NB4 (cell line): Measurements from ENCODE around the gene RPL36.

Experiments used
- DNase-seq: peaks from one replicate; pipeline ENCODE4 v3.0.0; 2010; ENCODE audit warnings: low read depth
- H3K4me3 ChIP-seq: one replicate; pipeline ENCODE4 v1.5.1; 2011; ENCODE audit warnings: mild to moderate bottlenecking, low read depth, low read length, moderate library complexity
- MYC ChIP-seq: IDR thresholded peaks from 2 replicates; pipeline ENCODE4 v1.6.1; 2011; ENCODE audit warnings: low read depth, low read length
- POLR2A ChIP-seq: IDR thresholded peaks from 2 replicates; pipeline ENCODE4 v1.6.1; 2011; ENCODE audit warnings: mild to moderate bottlenecking; ENCODE audit not compliant: insufficient read length; ENCODE audit errors: extremely low read depth
- TF ChIP-seq, protein P1 (sequence below): IDR thresholded peaks from 2 replicates; pipeline ENCODE4 v1.6.1; 2011; ENCODE audit warnings: low read depth, low read length
- TF ChIP-seq, protein P2 (sequence below): IDR thresholded peaks from one replicate; pipeline ENCODE4 v1.5.1; 2012; ENCODE audit warnings: low read depth, low read length

The RPL36 gene

DNA sequence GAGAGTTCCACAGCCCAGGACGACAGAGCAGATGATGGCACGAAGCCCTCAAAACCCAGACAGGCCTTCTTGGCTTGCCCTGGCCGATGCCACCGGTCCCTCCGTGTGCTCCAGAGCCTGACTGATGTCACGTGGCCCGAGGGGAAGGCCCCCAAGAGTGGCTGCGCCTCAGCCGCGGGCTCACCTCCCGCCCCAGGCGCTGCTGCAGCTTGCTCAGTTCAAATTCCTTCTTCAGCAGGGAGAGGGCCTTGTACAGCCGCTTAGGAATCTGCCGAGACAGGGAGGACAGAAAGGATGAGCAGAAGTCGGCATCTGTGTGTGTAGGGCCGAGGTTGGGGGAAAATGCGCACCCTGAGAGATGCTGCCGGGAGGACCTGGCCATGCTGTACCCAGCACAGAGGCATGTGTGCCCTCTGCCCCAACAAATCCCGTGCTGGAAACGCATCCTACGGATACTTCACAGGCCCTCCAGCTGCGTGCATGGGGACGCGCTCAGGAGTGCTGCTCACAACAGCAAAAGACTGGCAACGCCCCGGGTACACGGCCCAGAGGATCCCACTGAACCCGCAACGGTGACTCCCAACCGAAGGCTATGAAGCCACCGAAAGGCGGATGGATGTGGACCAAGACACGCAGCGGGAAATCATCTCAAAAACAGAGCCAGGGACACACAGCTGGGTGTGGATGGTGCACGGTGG is 16.9 kb downstream of the RPL36 start:
- TF ChIP-seq, protein P1, sequence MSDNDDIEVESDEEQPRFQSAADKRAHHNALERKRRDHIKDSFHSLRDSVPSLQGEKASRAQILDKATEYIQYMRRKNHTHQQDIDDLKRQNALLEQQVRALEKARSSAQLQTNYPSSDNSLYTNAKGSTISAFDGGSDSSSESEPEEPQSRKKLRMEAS = no peak
- TF ChIP-seq POLR2A (no peak), MYC (no peak)
- TF ChIP-seq, protein P2, sequence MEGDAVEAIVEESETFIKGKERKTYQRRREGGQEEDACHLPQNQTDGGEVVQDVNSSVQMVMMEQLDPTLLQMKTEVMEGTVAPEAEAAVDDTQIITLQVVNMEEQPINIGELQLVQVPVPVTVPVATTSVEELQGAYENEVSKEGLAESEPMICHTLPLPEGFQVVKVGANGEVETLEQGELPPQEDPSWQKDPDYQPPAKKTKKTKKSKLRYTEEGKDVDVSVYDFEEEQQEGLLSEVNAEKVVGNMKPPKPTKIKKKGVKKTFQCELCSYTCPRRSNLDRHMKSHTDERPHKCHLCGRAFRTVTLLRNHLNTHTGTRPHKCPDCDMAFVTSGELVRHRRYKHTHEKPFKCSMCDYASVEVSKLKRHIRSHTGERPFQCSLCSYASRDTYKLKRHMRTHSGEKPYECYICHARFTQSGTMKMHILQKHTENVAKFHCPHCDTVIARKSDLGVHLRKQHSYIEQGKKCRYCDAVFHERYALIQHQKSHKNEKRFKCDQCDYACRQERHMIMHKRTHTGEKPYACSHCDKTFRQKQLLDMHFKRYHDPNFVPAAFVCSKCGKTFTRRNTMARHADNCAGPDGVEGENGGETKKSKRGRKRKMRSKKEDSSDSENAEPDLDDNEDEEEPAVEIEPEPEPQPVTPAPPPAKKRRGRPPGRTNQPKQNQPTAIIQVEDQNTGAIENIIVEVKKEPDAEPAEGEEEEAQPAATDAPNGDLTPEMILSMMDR = no peak
- H3K4me3 ChIP-seq = no peak overlapping the region
- DNase-seq = no peak

DNA sequence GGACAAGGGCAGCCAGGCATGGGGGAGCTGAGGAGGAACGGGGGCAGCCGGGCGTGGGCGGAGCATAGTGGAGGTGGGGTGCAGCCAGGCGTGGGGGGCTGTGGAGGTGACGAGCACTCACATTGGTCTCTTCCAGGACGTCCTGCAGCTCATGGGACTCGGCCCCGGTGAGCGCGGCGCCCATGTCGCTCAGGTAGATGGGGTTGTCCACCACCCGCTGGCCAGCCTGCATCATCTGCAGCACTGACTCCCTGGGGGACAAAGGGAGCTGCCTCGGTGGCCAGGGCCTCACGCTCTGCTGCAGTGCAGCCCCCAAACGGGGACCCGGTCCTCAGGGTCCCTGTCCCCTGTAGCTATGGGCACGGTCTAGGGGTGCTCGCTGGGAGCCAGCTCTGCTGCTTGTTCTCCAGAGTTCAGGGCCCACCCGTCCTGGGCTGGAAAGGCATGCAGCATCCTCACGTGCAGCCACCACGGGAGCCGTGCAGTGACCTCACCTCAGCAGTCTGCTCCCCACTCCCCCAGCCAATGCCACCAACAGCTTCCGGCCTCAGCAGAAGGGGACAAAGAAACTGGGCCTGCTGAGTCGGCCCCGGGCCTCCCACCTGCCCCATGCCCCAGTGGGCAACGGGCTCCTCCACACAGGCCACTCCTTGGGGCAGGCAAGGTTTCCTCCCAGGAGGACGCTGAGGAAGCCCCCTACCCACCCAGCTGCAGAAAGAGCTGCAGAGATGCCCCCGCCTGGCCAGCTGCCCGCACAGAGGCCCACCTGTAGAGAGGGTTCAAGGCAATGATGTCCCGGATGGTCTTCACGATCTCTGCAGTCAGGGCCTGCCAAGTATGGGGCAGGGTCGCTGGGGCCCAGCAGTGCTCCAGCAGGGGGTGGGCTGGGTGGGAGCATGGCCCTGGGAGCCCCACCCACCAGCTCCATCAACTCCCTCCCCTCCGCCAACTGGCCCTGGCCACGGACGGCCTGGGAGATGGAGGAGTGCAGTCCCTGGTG is 17.8 kb downstream of the RPL36 start:
- no peak overlapping the region for H3K4me3 ChIP-seq
- TF ChIP-seq POLR2A (no peak), MYC (no peak)
- TF ChIP-seq, protein P1 = no peak
- TF ChIP-seq, protein P2 = no peak
- no peak for DNase-seq

DNA sequence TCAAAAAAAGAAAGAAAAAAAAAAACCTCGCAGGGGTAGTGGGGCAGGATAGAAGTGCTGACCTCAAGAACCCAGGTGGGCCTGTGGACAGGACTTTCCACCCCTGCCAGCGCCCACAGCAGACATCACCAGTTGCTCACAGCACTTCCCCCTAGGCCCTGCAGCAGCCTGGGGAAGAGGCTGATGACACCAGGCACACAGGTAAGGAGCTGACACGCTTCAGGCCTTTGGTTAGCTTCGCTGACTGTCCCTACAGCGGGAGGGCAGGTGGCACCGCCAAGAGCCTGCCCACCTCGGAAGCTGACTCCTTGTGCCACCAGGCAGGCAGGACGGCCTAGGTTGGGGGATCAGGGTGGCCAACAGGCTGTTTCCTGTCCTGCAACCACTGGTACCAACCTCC is 20.9 kb downstream of the RPL36 start:
- no peak overlapping the region for H3K4me3 ChIP-seq
- TF ChIP-seq, protein P1 = no peak
- no peak for TF ChIP-seq MYC
- no peak for TF ChIP-seq POLR2A
- TF ChIP-seq, protein P2 = no peak
- no peak for DNase-seq

DNA sequence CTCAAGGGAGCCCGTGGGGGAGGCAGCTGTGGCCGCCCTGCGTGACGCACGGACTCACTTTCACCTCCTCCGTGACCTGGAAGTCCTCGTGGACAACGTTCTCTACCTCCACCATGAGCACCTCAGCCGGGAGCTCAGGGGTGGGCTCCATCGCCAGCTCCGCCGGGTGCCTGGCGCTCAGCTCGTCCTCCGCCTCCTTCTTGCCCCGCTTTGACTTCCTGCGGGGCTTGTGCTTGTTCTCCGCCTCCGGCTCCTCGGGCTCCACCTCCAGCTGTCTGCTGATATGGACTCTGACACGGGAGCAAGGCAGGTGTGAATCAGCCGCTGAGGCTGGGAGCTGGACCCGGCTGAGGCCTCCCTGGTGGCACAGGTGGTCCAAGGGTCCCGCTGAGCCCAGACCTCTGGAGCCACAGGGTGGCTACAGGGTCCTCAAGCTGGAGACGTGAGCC is 21.6 kb downstream of the RPL36 start:
- no peak for DNase-seq
- H3K4me3 ChIP-seq = no peak overlapping the region
- TF ChIP-seq MYC (no peak), POLR2A (no peak)
- TF ChIP-seq, protein P1 = no peak
- TF ChIP-seq, protein P2 = no peak

DNA sequence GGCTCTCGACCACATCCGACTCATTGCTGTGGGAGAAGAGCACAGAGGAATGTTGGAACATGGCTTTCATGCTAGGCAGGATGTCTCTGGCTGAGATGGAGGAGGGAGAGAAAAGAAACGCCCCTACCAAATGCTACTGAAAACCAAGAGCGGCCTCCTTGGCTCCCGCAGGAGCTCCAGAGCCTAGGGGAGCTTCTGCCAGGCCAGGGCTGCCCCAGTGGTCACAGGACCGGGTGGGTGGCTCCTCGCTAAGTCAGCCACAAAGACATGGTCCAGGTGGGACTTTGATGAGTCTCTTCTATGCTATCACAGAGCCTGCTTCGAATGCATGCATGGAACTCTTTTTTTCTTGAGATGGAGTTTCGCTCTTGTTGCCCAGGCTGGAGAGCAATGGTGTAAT is 23.1 kb downstream of the RPL36 start:
- H3K4me3 ChIP-seq = no peak overlapping the region
- DNase-seq = no peak
- TF ChIP-seq MYC (no peak), POLR2A (no peak)
- TF ChIP-seq, protein P1 = no peak
- TF ChIP-seq, protein P2 = no peak
